Left ventricle myocardium inferior (tissue), 1 donor: Measurements from ENCODE around the gene AGBL4. TPM values are rescaled to one million over a fixed set of nuclear protein-coding genes. Genes with fewer than 3 reads are reported as not detected.

ENCODE experiments used
- DNase-seq: peaks from one replicate; pipeline ENCODE4 v3.0.0-alpha.2; 2020
- H3K27ac ChIP-seq: fragments of 200-600 bp; replicated peaks from 2 replicates; pipeline ENCODE4 v1.8.0; 2021
- H3K27me3 ChIP-seq: fragments of 200-600 bp; 2 replicates; pipeline ENCODE4 v1.8.0; 2021; ENCODE audit warnings: low read depth
- H3K36me3 ChIP-seq: fragments of 200-600 bp; 2 replicates; pipeline ENCODE4 v1.8.0; 2021
- H3K4me1 ChIP-seq: fragments of 200-600 bp; 2 replicates; pipeline ENCODE4 v1.8.0; 2021
- H3K4me3 ChIP-seq: fragments of 200-600 bp; 2 replicates; pipeline ENCODE4 v1.8.0; 2021; ENCODE audit warnings: mild to moderate bottlenecking, moderate library complexity
- H3K9me3 ChIP-seq: fragments of 200-600 bp; replicated peaks from 2 replicates; pipeline ENCODE4 v1.8.0; 2021
- CTCF ChIP-seq: fragments of 200-600 bp; IDR thresholded peaks from 2 replicates; pipeline ENCODE4 v1.8.0; 2021; ENCODE audit warnings: antibody characterized with exemption, mild to moderate bottlenecking, borderline replicate concordance
- intact Hi-C: fragments of 100-400 bp; cut with micrococcal nuclease; formaldehyde crosslinking; loops from one replicate; pipeline ENCODE4 v1.11.0; 2022
- total RNA-seq: library from RNA; stranded (reverse); fragmentation: NEBNext Ultra II Directional; extraction: Animal tissue kit (Norgen Biotek cat#: 25700); gene quantifications from one replicate; pipeline ENCODE4 v1.2.1, GENCODE V29; 2021
- donor health status: DM: no; HTN: yes; CAD: no; lungs with severe emphysema.

Gene AGBL4
- total RNA-seq, 1 donor from 2014 or later: 0.38 TPM

- intact Hi-C loops: no loop called here
Measured at GRCh38 chr1:48739091-48739490, 1284.7 kb downstream of the AGBL4 start.

GRCh38 chr1:48738356-48738755 is 1285.4 kb downstream of the AGBL4 start:
- DNase-seq: no peak
- Histone ChIP-seq H3K4me3 (no peak overlapping the region), H3K9me3 (no peaks in the 10 kb centered on the region), H3K36me3 (peaks cover 40% of the 10 kb centered on the region), H3K4me1 (no peaks in the 10 kb centered on the region), H3K27ac (no peak overlapping the region), H3K27me3 (no peaks in the 10 kb centered on the region)
- TF ChIP-seq CTCF: no peak
- intact Hi-C loops: no loop called here

More at GRCh38 chr1:48739091-48739490, 1284.7 kb downstream of the AGBL4 start:
- Histone ChIP-seq H3K27ac (no peak overlapping the region), H3K27me3 (no peaks in the 10 kb centered on the region), H3K4me3 (no peak overlapping the region), H3K9me3 (no peaks in the 10 kb centered on the region), H3K36me3 (peaks cover 33% of the 10 kb centered on the region), H3K4me1 (no peaks in the 10 kb centered on the region)
- DNase-seq: no peak
- no peak for TF ChIP-seq CTCF

- no peak for TF ChIP-seq CTCF
- Histone ChIP-seq H3K27ac (no peak overlapping the region), H3K27me3 (no peaks in the 10 kb centered on the region), H3K4me1 (no peaks in the 10 kb centered on the region), H3K9me3 (no peaks in the 10 kb centered on the region), H3K36me3 (peaks cover 57% of the 10 kb centered on the region), H3K4me3 (no peak overlapping the region)
- no peak for DNase-seq
- intact Hi-C loops: no loop called here
Measured at GRCh38 chr1:48735796-48736195, 1288.0 kb downstream of the AGBL4 start.

GRCh38 chr1:48730164-48730910 is 1293.4 kb downstream of the AGBL4 start:
- intact Hi-C loops: no loop called here
- no peaks in the 10 kb centered on the region for H3K4me1 ChIP-seq
- no peak overlapping the region for H3K4me3 ChIP-seq
- peaks cover 66% of the 10 kb centered on the region for H3K36me3 ChIP-seq
- no peak for DNase-seq
- no peak for TF ChIP-seq CTCF
- H3K9me3 ChIP-seq: no peaks in the 10 kb centered on the region
- no peak overlapping the region for H3K27ac ChIP-seq
- no peaks in the 10 kb centered on the region for H3K27me3 ChIP-seq

- intact Hi-C loops: no loop called here
- DNase-seq: no peak
- peaks cover 50% of the 10 kb centered on the region for H3K36me3 ChIP-seq
Measured at GRCh38 chr1:48728584-48728983, 1295.2 kb downstream of the AGBL4 start.

More at GRCh38 chr1:48728584-48728983, 1295.2 kb downstream of the AGBL4 start:
- H3K27ac ChIP-seq: no peak overlapping the region
- no peaks in the 10 kb centered on the region for H3K27me3 ChIP-seq
- H3K9me3 ChIP-seq: no peaks in the 10 kb centered on the region
- H3K4me1 ChIP-seq: no peaks in the 10 kb centered on the region
- no peak overlapping the region for H3K4me3 ChIP-seq
- TF ChIP-seq CTCF: no peak
